Thyroid gland (tissue), 4 donors: ENCODE measurements around the gene NMRK2.

ENCODE experiments used
- CTCF ChIP-seq, 6 experiments: fragments of 200-600 bp in 3 of 6; fragments of 450-650 bp in 3 of 6; sonication (generic) in 3 of 6; IDR thresholded peaks; one replicate each; pipeline ENCODE4 v1.5.1; 2016 to 2019; ENCODE audit warnings: antibody characterized with exemption in 6 of 6, mild to moderate bottlenecking in 2 of 6, inconsistent platforms in 1 of 6, moderate library complexity in 1 of 6
- POLR2A ChIP-seq, 2 donors: fragments of 450-650 bp; IDR thresholded peaks; one replicate each; pipeline ENCODE4 v1.6.1; 2017; ENCODE audit warnings: antibody characterized with exemption in 2 of 2, mild to moderate bottlenecking in 2 of 2, moderate library complexity in 1 of 2

GRCh38 chr19:3955688-3956087 lies 22.8 kb downstream of the NMRK2 start:
- TF ChIP-seq CTCF (IDR thresholded peaks at IDR 0.05) (no peak), POLR2A (IDR thresholded peaks at IDR 0.05) (no peak)
